Activated CD8-positive, alpha-beta memory T cell treated with anti-CD3 and anti-CD28 coated beads, Interleukin-2, amount 10 ng/mL, durations not matched to agents 7 days and 5 days (primary cell): ENCODE data around the gene VGLL4. TPM values are rescaled to one million over a fixed set of nuclear protein-coding genes. Genes with fewer than 3 reads are reported as not detected.

Experiments used
- ATAC-seq: fragments of 150-1000 bp; cut with Tn5 transposase; one replicate; pipeline ENCODE4 v1.10.0; 2021; ENCODE audit warnings: moderate library complexity
- CTCF ChIA-PET: fragments of 350-600 bp; sonication (Branson Sonifier 250); formaldehyde crosslinking; loops from one replicate; lab custom pipeline; 2021; ENCODE audit warnings: antibody characterized with exemption; lab: Charles Lee
- DNase-seq: peaks from one replicate; pipeline ENCODE4 v3.0.0-alpha.2; 2020
- H3K27ac Mint-ChIP-seq: one replicate; pipeline ENCODE4 v1.8.0; 2021; ENCODE audit warnings: mild to moderate bottlenecking, mixed read lengths
- H3K27me3 Mint-ChIP-seq: one replicate; pipeline ENCODE4 v1.8.0; 2021; ENCODE audit warnings: mixed read lengths
- H3K36me3 Mint-ChIP-seq: one replicate; pipeline ENCODE4 v1.8.0; 2021; ENCODE audit warnings: mild to moderate bottlenecking, mixed read lengths
- H3K4me1 Mint-ChIP-seq: one replicate; pipeline ENCODE4 v1.8.0; 2021; ENCODE audit warnings: mixed read lengths
- H3K4me3 Mint-ChIP-seq: one replicate; pipeline ENCODE4 v1.8.0; 2021; ENCODE audit warnings: mild to moderate bottlenecking, moderate library complexity, mixed read lengths
- H3K9me3 Mint-ChIP-seq: one replicate; pipeline ENCODE4 v1.8.0; 2022; ENCODE audit warnings: low read depth, mixed read lengths
- total RNA-seq, 2 experiments: library from RNA; stranded (reverse); gene quantifications; one replicate each; pipeline ENCODE4 v1.2.3, GENCODE V29; 2021

The VGLL4 gene
- total RNA-seq, 2 experiments from 2014 or later = 45.3 to 53.2 TPM

GRCh38 chr3:11565932-11566331 lies 77.8 kb downstream of the VGLL4 start:
- CTCF ChIA-PET = no interaction called here

GRCh38 chr3:11565492-11565891 lies 78.2 kb downstream of the VGLL4 start:
- H3K27me3 Mint-ChIP-seq = no peaks in the 10 kb centered on the region
- no peaks in the 10 kb centered on the region for H3K9me3 Mint-ChIP-seq
- no peak for DNase-seq
- H3K27ac Mint-ChIP-seq = no peak overlapping the region
- H3K4me3 Mint-ChIP-seq = no peak overlapping the region
- ATAC-seq = no peak
- H3K36me3 Mint-ChIP-seq = peaks cover 14% of the 10 kb centered on the region
- CTCF ChIA-PET = no interaction called here
- H3K4me1 Mint-ChIP-seq = no peaks in the 10 kb centered on the region

More at GRCh38 chr3:11565932-11566331, 77.8 kb downstream of the VGLL4 start:
- Mint-ChIP-seq H3K4me1 (no peaks in the 10 kb centered on the region), H3K4me3 (no peak overlapping the region), H3K9me3 (no peaks in the 10 kb centered on the region), H3K36me3 (peaks cover 14% of the 10 kb centered on the region), H3K27me3 (no peaks in the 10 kb centered on the region), H3K27ac (no peak overlapping the region)
- ATAC-seq (no peak), DNase-seq (no peak)

- Mint-ChIP-seq H3K4me1 (no peaks in the 10 kb centered on the region), H3K36me3 (peaks cover 15% of the 10 kb centered on the region), H3K27me3 (no peaks in the 10 kb centered on the region), H3K4me3 (no peak overlapping the region), H3K27ac (no peak overlapping the region), H3K9me3 (no peaks in the 10 kb centered on the region)
- CTCF ChIA-PET = no interaction called here
- no peak for ATAC-seq
- DNase-seq = no peak
Measured at GRCh38 chr3:11565072-11565471, 78.6 kb downstream of the VGLL4 start.

- H3K4me1 Mint-ChIP-seq = no peaks in the 10 kb centered on the region
- H3K27ac Mint-ChIP-seq = no peak overlapping the region
- ATAC-seq = no peak
- peaks cover 19% of the 10 kb centered on the region for H3K36me3 Mint-ChIP-seq
- no peaks in the 10 kb centered on the region for H3K27me3 Mint-ChIP-seq
- CTCF ChIA-PET = no interaction called here
- no peak overlapping the region for H3K4me3 Mint-ChIP-seq
- no peaks in the 10 kb centered on the region for H3K9me3 Mint-ChIP-seq
- no peak for DNase-seq
Measured at GRCh38 chr3:11564577-11565001, 79.1 kb downstream of the VGLL4 start.

GRCh38 chr3:11563865-11564185 lies 79.9 kb downstream of the VGLL4 start:
- CTCF ChIA-PET = no interaction called here

GRCh38 chr3:11563159-11563864 lies 80.4 kb downstream of the VGLL4 start:
- Mint-ChIP-seq H3K4me3 (no peak overlapping the region), H3K27ac (no peak overlapping the region), H3K36me3 (peaks cover 21% of the 10 kb centered on the region), H3K27me3 (no peaks in the 10 kb centered on the region), H3K4me1 (no peaks in the 10 kb centered on the region), H3K9me3 (no peaks in the 10 kb centered on the region)
- CTCF ChIA-PET = no interaction called here
- no peak for ATAC-seq
- no peak for DNase-seq

More at GRCh38 chr3:11563865-11564185, 79.9 kb downstream of the VGLL4 start:
- Mint-ChIP-seq H3K27ac (no peak overlapping the region), H3K27me3 (no peaks in the 10 kb centered on the region), H3K36me3 (peaks cover 21% of the 10 kb centered on the region), H3K9me3 (no peaks in the 10 kb centered on the region), H3K4me3 (no peak overlapping the region), H3K4me1 (no peaks in the 10 kb centered on the region)
- ATAC-seq (no peak), DNase-seq (no peak)

- Mint-ChIP-seq H3K4me3 (no peak overlapping the region), H3K27me3 (no peaks in the 10 kb centered on the region), H3K27ac (no peak overlapping the region), H3K4me1 (no peaks in the 10 kb centered on the region), H3K36me3 (peaks cover 24% of the 10 kb centered on the region), H3K9me3 (no peaks in the 10 kb centered on the region)
- DNase-seq = no peak
- CTCF ChIA-PET = no interaction called here
- no peak for ATAC-seq
Measured at GRCh38 chr3:11562277-11562881, 81.3 kb downstream of the VGLL4 start.

GRCh38 chr3:11560746-11561145 lies 83.0 kb downstream of the VGLL4 start:
- Mint-ChIP-seq H3K36me3 (peaks cover 25% of the 10 kb centered on the region), H3K4me1 (no peaks in the 10 kb centered on the region), H3K27me3 (no peaks in the 10 kb centered on the region), H3K4me3 (no peak overlapping the region), H3K27ac (no peak overlapping the region), H3K9me3 (no peaks in the 10 kb centered on the region)
- CTCF ChIA-PET = interaction anchor here (0.5 kb wide), 1 partner anchor 12 kb away, joined by 3 read pairs; no protein-coding TSS in a partner anchor
- no peak for DNase-seq
- no peak for ATAC-seq

GRCh38 chr3:11559816-11560633 lies 83.7 kb downstream of the VGLL4 start:
- Mint-ChIP-seq H3K36me3 (peaks cover 31% of the 10 kb centered on the region), H3K9me3 (no peaks in the 10 kb centered on the region), H3K4me3 (no peak overlapping the region), H3K4me1 (no peaks in the 10 kb centered on the region), H3K27ac (no peak overlapping the region), H3K27me3 (no peaks in the 10 kb centered on the region)
- no peak for ATAC-seq
- no peak for DNase-seq
- CTCF ChIA-PET = interaction anchor here (0.5 to 1.0 kb wide), 2 partner anchors 11 to 91 kb away, joined by 3 read pairs; no protein-coding TSS in a partner anchor

- no peak for ATAC-seq
- Mint-ChIP-seq H3K27ac (no peak overlapping the region), H3K9me3 (no peaks in the 10 kb centered on the region), H3K4me3 (no peak overlapping the region), H3K36me3 (peaks cover 37% of the 10 kb centered on the region), H3K4me1 (no peaks in the 10 kb centered on the region), H3K27me3 (no peaks in the 10 kb centered on the region)
- CTCF ChIA-PET = interaction anchor here (0.6 to 1.0 kb wide), 2 partner anchors 92 to 372 kb away, joined by 3 to 4 read pairs; no protein-coding TSS in a partner anchor
- no peak for DNase-seq
Measured at GRCh38 chr3:11558918-11559815, 84.5 kb downstream of the VGLL4 start.

GRCh38 chr3:11558411-11558903 lies 85.3 kb downstream of the VGLL4 start:
- CTCF ChIA-PET = interaction anchor here (0.6 kb wide), 1 partner anchor 372 kb away, joined by 4 read pairs; no protein-coding TSS in a partner anchor
- Mint-ChIP-seq H3K36me3 (peaks cover 38% of the 10 kb centered on the region), H3K27ac (no peak overlapping the region), H3K4me1 (no peaks in the 10 kb centered on the region), H3K4me3 (no peak overlapping the region), H3K9me3 (no peaks in the 10 kb centered on the region), H3K27me3 (no peaks in the 10 kb centered on the region)
- ATAC-seq = no peak
- DNase-seq = no peak

- no peak for DNase-seq
- Mint-ChIP-seq H3K9me3 (peaks cover 2% of the 10 kb centered on the region), H3K4me3 (no peak overlapping the region), H3K27ac (peak overlapping the region; percentile 1), H3K36me3 (peaks cover 41% of the 10 kb centered on the region), H3K27me3 (no peaks in the 10 kb centered on the region), H3K4me1 (no peaks in the 10 kb centered on the region)
- CTCF ChIA-PET = interaction anchor here (0.6 kb wide), 1 partner anchor 373 kb away, joined by 4 read pairs; no protein-coding TSS in a partner anchor
- ATAC-seq = no peak
Measured at GRCh38 chr3:11558002-11558401, 85.7 kb downstream of the VGLL4 start.
